GM15510 (cell line): ENCODE measurements around the gene NME3.

ENCODE experiments used
- POLR2A ChIP-seq: IDR thresholded peaks from 3 replicates; pipeline ENCODE4 v1.6.1; 2011; ENCODE audit warnings: borderline replicate concordance; ENCODE audit not compliant: insufficient read length; ENCODE audit errors: extremely low read depth

Gene NME3

DNA sequence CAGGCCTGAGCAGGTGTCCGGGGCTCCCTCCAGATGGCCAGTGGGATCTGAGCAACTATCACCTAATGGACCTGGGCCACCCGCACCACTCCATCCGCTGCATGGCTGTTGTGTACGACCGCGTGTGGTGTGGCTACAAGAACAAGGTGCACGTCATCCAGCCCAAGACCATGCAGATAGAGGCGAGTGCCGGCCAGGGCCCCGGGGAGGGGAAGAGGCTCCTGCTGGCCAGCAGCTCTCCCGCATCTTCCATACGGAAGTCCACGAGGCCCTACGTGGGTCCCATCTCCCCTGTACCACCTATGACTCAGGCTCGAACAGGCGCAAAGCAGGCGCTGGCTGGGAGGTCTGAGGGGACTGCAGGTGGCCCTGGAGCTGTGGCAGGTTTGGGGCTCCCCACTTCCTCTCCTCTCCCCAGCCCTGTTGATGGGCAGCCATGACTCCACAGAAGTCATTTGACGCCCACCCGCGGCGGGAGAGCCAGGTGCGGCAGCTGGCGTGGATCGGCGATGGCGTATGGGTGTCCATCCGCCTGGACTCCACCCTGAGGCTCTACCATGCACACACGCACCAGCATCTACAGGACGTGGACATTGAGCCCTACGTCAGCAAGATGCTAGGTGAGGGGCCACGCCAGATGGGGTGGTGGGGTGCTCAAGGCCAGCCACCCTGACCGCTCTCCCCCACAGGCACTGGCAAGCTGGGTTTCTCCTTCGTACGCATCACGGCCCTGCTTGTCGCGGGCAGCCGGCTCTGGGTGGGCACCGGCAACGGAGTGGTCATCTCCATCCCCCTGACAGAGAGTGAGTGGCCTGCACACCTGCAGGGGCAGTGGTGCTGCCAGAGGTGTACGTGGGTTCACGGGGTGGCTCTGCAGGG, 4.0 kb downstream of the NME3 start:
- TF ChIP-seq POLR2A: no peak

DNA sequence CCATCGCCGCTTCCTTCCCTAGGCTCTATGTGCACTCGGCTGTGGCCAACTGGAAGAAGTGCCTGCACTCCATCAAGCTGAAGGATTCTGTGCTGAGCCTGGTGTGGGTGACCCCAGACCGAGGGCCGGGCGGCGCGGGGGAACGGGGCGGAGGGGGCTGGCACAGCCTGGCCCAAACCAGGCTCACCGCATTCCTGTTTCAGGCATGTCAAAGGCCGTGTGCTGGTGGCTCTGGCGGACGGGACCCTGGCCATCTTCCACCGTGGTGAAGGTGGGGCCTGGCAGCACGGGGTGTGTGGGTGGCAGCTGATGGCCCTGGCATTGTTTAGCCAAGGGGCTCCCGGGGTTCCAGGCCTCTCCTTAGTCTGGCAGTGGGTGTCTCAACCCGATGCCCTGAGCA, 4.6 kb downstream of the NME3 start:
- TF ChIP-seq POLR2A: no peak

- no peak for TF ChIP-seq POLR2A
Observed at GRCh38 chr16:1766231-1766630, 5.1 kb downstream of the NME3 start.

DNA sequence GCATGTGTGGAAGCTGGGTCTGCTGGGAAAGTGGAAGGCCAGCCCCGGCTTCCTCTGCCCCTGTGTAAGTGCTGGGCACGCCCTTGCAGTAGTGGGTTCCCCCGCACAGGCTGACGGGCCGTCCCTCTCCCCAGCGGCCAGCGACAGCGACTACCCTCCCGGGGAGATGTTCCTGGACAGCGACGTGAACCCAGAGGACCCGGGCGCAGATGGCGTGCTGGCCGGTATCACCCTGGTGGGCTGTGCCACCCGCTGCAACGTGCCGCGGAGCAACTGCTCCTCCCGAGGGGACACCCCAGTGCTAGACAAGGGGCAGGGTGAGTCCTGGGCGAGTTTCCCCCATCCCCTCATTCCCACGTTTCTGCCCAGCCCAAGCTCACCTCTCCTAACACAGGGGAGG, 5.5 kb downstream of the NME3 start:
- TF ChIP-seq POLR2A: no peak

DNA sequence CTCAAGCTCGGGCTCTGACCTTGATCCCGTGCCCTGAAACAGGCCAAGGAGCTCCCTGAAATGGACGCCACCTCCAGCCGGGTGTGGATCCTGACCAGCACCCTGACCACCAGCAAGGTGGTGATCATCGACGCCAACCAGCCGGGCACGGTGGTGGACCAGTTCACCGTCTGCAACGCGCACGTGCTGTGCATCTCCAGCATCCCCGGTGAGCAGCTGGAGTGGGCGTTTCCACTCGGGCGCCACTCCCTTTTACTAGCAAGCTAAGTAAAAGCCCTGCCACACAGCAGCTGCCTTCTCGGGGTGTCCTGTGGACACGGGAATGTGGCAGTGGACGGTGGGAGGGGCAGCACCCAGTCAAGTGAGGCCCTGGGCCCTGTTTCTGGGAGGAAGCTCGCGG, 6.4 kb downstream of the NME3 start:
- no peak for TF ChIP-seq POLR2A

DNA sequence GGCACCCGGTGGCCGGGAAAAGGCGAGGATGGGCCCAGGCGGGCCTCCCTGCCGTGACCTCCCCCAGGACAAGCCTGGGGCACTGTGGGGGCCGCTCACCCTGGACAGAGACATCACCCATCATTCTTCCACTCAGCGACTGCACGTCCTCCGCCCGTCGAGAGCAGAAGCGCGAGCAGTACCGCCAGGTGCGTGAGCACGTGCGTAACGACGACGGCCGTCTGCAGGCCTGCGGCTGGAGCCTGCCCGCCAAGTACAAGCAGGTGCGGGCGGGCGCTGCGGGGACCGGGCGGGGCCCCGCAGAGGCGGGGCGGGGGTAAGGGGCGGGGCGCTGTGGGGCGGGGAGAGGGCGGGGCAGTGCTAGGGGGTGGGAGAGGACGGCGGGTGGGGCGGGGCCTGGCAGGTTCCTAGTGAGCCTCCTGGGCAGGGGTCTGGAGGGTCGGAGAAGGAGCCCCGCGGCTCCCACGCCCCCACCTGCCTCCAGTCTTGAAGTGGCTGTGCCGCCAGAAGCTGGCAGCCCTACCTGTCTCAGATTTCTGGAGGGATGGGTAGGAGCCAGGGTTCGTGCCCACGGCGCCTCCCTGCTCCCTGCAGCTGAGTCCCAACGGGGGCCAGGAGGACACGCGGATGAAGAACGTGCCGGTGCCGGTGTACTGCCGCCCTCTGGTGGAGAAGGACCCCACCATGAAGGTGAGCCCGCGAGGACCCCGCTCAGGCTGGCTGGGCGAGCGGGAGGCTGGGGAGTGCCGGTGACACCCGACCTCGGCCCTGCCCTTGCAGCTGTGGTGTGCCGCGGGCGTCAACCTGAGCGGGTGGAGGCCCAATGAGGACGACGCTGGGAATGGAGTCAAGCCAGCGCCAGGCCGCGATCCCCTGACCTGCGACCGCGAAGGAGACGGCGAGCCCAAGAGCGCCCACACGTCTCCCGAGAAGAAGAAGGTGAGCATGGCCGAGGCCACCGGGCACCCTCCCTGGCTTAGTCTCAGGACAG, 7.5 kb downstream of the NME3 start:
- TF ChIP-seq POLR2A: no peak

GRCh38 chr16:1762879-1763520, 8.3 kb downstream of the NME3 start:
- TF ChIP-seq POLR2A: no peak

DNA sequence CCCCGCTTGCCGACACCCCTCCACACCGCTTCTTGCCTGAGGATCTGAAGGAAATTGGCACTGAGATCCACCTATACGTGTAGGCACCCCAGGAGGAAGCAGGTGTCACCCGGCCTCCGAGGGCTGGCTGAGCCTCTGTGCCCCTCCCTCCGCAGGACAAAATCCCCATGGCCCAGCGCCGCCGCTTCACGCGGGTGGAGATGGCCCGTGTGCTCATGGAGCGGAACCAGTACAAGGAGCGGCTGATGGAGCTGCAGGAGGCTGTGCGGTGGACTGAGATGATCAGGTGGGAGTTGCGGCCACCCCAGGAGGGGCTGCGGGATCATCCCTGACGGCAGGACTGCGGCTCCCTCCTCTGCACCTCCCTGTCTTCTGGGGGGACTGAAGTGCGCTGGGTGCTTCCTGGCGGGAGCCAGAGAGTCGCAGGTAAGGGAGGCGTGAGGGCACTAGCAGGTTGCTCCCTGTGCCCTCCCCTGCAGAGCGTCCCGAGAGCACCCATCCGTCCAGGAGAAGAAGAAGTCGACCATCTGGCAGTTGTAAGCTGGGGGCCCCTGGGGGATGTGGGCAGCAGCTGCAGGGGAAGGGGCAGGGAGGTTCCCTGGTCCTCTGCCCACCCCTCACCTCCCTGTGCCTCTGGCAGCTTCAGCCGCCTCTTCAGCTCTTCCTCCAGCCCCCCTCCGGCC, 9.0 kb downstream of the NME3 start:
- TF ChIP-seq POLR2A: no peak

GRCh38 chr16:1761751-1762150, 9.6 kb downstream of the NME3 start:
- TF ChIP-seq POLR2A: no peak

DNA sequence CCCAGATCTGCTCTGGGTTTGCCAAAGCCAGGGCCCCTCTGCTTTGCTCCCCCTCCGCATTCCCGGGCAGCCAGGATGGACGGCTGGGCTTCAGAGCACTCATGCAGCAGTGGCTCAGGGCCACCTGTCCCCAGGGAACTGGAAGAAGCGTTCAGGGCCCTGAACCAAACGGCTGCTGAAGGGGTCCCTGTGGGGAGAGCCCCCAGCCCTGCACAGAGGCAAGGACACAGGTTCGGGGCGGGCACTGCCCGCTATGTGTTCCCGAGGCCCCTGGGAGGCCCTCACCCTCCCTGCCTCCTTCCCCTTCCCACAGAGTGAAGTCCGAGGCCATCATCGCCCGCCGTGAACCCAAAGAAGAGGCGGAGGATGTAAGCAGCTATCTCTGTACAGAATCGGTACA, 10.4 kb downstream of the NME3 start:
- TF ChIP-seq POLR2A: no peak

DNA sequence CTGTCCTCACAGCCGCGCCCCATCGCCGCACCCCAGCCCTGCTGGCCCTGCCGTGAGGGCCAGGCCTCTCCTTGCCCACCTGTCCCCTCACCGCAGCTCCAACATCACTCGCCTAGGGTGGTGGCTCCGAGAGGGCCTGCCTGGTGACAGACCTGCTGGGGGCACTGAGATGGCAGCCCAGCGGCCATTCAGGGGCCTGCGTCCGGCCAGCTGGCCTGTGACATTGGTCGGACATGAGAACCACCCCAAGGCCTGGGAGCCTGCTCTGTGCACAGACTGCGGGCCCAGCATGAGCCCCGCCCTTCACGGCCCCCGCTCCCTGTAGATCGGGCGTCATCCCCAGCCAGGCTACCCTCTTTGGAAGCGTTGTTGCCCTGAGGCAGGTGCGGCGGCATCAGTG, 11.8 kb downstream of the NME3 start:
- no peak for TF ChIP-seq POLR2A

GRCh38 chr16:1758923-1759322, 12.4 kb downstream of the NME3 start:
- TF ChIP-seq POLR2A: no peak

DNA sequence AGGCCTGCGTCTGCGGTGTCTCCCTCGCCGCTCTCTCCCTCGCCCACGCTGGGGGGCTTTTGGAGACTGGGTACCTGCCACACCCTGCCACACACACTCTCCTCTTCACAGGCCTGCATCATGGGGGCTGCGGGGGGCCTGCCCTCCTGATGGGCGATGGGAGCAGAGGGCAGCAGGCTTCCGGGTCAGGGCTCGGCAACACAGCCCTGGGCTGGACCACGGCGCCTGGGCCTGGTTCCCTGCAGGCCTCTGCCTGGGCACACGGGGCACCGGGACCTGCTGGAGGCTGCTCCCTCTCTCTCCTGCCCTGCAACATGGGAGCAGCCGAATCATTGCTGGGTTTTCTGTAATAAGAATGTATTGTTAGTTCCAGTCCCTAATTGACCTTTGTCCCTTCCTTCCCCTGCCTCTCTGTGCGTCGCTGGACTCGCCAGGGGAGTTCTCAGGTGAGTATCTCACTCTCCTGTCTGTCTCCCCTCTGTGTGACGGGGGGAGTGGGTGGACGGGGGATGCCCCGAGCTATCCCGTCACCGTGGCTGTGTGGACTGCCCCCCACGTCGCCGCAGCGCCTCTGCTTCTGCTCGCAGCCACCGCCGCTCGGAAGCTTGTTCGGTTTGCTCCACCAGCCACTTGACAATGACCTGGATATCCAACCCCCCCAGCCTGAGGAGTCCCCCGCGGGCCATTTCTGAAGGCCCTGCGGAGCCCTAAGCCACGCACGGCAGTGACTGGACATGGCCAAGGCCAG, 13.5 kb downstream of the NME3 start:
- TF ChIP-seq POLR2A: no peak

DNA sequence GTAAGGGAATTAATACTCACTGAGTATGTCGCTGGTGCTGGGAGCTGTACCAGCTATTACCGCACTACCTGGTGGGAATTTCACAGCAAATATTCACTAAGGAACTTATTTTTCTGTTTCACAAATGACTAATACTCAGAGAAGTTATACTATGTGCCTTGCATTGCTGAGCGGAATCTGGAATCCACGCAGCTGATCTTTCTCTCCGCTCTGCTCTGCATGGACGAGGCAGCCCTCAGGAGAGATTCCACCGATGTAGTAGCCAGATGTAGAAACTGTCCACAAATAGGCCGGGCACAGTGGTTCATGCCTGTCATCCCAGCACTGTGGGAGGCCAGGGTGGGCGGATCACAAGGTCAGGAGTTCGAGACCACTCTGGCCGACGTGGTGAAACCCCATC, 17.1 kb downstream of the NME3 start:
- no peak for TF ChIP-seq POLR2A
